Measurements from ENCODE around the gene PRDM16. TPM values are rescaled to one million over a fixed set of nuclear protein-coding genes. Genes with fewer than 3 reads are reported as not detected.

PRDM16 gene
- total and polyA plus RNA-seq, 2 of the 13 experiments (the other 11 are each of a cell fraction or from before 2014, with no cell fraction given) = 0.15 to 0.81 TPM

DNA sequence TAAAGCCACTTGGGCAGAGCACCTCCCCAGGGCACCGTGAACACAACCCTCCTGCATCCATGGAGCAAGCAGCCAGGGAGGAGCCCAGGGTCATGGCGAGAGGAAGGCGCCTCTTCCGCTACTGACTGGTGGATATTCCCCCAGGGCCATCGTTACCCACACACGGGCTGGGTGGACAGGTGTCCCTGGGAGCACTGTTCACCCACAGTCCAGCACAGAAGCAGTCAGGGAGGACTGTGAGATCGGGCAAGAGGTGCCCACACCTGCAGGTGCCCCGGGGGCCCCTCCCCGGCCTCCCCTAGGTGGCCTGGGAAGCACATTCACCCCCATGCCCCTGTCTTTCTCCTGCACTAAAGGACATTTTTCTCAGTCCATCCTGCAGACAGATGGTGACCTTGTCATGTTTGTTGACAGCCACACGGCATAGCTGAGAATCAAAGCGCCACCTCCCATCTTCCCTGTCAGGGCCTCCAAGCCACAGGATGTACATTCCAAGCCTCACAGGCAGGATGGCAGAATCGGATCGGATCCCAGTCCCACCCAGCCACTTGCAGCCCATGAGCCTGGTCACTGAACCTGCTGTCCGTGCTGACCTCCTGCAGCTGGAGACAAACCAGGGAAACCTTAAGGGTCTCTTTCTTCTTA, 160.2 kb downstream of the PRDM16 start (continued):
- TF ChIP-seq, protein P1, sequence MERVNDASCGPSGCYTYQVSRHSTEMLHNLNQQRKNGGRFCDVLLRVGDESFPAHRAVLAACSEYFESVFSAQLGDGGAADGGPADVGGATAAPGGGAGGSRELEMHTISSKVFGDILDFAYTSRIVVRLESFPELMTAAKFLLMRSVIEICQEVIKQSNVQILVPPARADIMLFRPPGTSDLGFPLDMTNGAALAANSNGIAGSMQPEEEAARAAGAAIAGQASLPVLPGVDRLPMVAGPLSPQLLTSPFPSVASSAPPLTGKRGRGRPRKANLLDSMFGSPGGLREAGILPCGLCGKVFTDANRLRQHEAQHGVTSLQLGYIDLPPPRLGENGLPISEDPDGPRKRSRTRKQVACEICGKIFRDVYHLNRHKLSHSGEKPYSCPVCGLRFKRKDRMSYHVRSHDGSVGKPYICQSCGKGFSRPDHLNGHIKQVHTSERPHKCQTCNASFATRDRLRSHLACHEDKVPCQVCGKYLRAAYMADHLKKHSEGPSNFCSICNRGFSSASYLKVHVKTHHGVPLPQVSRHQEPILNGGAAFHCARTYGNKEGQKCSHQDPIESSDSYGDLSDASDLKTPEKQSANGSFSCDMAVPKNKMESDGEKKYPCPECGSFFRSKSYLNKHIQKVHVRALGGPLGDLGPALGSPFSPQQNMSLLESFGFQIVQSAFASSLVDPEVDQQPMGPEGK (CRISPR knock-in tag; IDR thresholded peaks at IDR 0.05) = peak; percentile 38; the same call in 1 of the 2 replicates
- TF ChIP-seq ARID5B (CRISPR knock-in tag; IDR thresholded peaks at IDR 0.05) = peak; percentile 67

DNA sequence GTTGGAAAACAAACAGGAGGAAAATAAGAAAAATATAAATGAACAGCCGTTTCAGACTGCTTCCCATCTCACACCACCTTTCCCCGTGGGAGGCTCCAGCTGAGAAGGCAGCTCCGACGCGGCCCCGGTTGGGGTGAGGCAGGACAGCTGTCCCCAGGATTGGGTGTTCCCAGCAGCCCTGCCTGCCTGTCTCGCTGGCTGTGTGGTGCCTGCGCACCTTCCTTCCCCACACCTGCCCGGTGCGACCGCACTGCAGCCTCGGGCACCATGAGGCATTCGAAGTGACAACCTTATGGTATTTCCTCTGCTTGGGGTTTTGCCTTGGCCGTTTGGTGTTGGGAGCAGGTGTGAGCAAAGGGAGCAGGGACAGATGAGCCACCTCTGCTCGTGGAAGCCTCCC, 161.6 kb downstream of the PRDM16 start:
- no peaks in the 10 kb centered on the region for H3K36me3 ChIP-seq (replicated peaks in 1 of 2; ENCODE audit: control insufficient read depth in 1 of 2, insufficient read depth in 2 of 2, low read length in 2 of 2)
- H3K4me1 ChIP-seq (ENCODE audit: insufficient read depth, low read length) = peaks cover 64% of the 10 kb centered on the region
- intact Hi-C loops (cut with micrococcal nuclease; ENCODE audit: unreplicated experiment) (no loop called here), in situ Hi-C loops (cut with HindIII; ENCODE audit: extremely low pct_ligation_motif_present, low pct_unique_long_range_greater_than_20kb) (no loop called here)
- H3K4me2 ChIP-seq (ENCODE audit: low read depth, low read length) = no peak overlapping the region
- no peaks in the 10 kb centered on the region for H4K20me1 ChIP-seq (ENCODE audit: insufficient read depth, low read length)
- ATAC-seq (no peak), FAIRE-seq (no peak), DNase-seq (ENCODE audit: low spot score) (no peak)
- H3K4me3 ChIP-seq (replicated peaks in 1 of 3; ENCODE audit: insufficient read depth in 1 of 3, low read depth in 2 of 3, low read length in 3 of 3) = no peak overlapping the region
- ChIA-PET POLR2A (no interaction called here), CTCF (ENCODE audit: low intra/inter-chr PET ratio, low total read pairs) (no interaction called here)
- no peaks in the 10 kb centered on the region; a peak in 1 of 5 replicates for H3K27me3 ChIP-seq (ENCODE audit: control insufficient read depth in 1 of 2, insufficient read depth in 2 of 2, low read length in 2 of 2)
- no peak overlapping the region for H3K9ac ChIP-seq (ENCODE audit: insufficient read depth, low read depth, low read length)
- H3K27ac ChIP-seq (ENCODE audit: extremely low read length, insufficient read depth, low read length) = no peak overlapping the region
- no peak for TF ChIP-seq ZNF720 (CRISPR knock-in tag; IDR thresholded peaks at IDR 0.05)
- no peak for TF ChIP-seq ELF4 (CRISPR knock-in tag; IDR thresholded peaks at IDR 0.05; ENCODE audit: borderline replicate concordance)
- no peak for TF ChIP-seq RARG (CRISPR knock-in tag; IDR thresholded peaks at IDR 0.05; ENCODE audit: low read depth)
- TF ChIP-seq, protein P2, sequence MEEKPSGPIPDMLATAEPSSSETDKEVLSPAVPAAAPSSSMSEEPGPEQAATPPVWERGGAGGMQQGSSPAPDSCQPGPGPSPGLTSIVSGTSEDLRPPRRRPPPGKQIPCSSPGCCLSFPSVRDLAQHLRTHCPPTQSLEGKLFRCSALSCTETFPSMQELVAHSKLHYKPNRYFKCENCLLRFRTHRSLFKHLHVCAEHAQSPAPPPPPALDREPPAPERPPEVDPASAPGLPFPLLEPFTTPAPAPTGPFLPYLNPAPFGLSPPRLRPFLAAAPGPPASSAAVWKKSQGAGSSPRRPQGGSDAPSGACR (CRISPR knock-in tag; IDR thresholded peaks at IDR 0.05) = no peak
- no peak for TF ChIP-seq REXO4 (CRISPR knock-in tag; IDR thresholded peaks at IDR 0.05; ENCODE audit: borderline replicate concordance)
- TF ChIP-seq, protein P3, sequence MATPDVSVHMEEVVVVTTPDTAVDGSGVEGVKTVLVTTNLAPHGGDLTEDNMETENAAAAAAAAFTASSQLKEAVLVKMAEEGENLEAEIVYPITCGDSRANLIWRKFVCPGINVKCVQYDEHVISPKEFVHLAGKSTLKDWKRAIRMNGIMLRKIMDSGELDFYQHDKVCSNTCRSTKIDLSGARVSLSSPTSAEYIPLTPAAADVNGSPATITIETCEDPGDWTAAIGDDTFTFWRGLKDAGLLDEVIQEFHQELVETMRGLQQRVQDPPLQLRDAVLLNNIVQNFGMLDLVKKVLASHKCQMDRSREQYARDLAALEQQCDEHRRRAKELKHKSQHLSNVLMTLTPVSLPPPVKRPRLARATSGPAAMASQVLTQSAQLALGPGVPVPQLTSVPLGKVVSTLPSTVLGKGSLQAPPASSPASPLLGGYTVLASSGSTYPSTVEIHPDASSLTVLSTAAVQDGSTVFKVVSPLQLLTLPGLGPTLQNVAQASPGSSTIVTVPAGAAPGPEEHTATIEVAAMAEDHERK (CRISPR knock-in tag; IDR thresholded peaks at IDR 0.05; ENCODE audit: low read depth) = no peak
- TF ChIP-seq SNAPC5 (CRISPR knock-in tag; IDR thresholded peaks at IDR 0.05; ENCODE audit: borderline replicate concordance) = no peak
- TF ChIP-seq HDAC1 (CRISPR knock-in tag; IDR thresholded peaks at IDR 0.05) = no peak
- TF ChIP-seq KLF6 (CRISPR knock-in tag; IDR thresholded peaks at IDR 0.05) = no peak
- TF ChIP-seq TSC22D2 (CRISPR knock-in tag; IDR thresholded peaks at IDR 0.05; ENCODE audit: borderline replicate concordance) = no peak
- no peak for TF ChIP-seq SP5 (CRISPR knock-in tag; IDR thresholded peaks at IDR 0.05; ENCODE audit: borderline replicate concordance, low read depth)
- no peak for TF ChIP-seq AKAP8 (CRISPR knock-in tag; IDR thresholded peaks at IDR 0.05)
- no peaks in the 10 kb centered on the region for H3K9me3 ChIP-seq (ENCODE audit: low read length)
- BruUV-seq (replicated peaks) = no TSS peak
- WGBS (ENCODE audit: low lambda C conversion rate) = 95% methylated on average over 11 of the region's 15 CpGs
- H3K79me2 ChIP-seq (ENCODE audit: insufficient read depth, low read length) = no peaks in the 10 kb centered on the region
- H2AFZ ChIP-seq (ENCODE audit: low read length) = no peak overlapping the region
